ENCODE measurements around the gene CKS1B. TPM values are rescaled to one million over a fixed set of nuclear protein-coding genes. Genes with fewer than 3 reads are reported as not detected.

CKS1B gene
- total and polyA plus RNA-seq, 9 of the 15 experiments (the other 6 are each of a cell fraction or from before 2014, with no cell fraction given), result 215 to 1,103 (median 460) TPM

DNA sequence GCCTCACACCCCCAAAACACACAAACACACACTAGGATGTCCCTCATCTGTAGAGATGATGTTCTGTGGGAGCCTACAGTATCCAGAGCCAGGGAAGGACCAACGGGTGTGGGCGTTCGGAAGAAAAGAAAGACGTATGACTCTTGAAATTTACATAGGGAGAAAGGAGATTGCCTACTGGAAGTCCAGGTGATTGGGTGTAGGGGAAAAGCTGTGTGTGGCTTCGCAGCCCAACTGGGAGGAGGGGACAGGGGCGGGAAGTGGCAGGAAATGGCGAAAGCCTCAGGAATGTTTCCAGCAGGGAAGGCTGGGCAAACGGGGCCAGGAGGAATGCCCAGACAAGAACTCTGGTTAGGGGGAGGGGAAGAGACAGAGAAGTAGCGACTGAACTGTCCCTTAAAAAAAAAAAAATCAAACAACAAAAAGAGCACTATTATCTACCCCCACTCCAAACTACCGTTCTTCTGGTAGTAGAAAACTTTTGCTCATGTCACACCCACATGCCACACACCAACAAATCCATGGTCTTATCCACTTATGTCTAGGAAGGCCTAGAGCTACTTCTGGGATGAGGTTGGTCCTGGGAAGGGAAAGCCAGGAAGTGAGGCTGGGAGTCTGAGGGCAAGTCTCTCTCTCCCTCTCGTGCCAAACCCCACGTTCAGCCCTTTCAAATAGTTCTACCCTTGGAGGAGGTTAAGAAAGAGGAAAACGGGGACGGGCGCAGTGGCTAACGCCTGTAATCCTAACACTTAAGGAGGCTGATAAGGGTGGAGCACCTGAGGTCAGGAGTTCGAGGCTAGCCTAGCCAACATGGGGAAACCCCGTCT lies 1.8 kb upstream of the CKS1B start:
- H3K27ac ChIP-seq (ENCODE audit: extremely low read depth, low read depth, low read length), result peak overlapping the region; percentile 99
- in situ Hi-C loops (cut with MboI), result no loop called here
- FAIRE-seq (peak; percentile 59), DNase-seq (ENCODE audit: extremely low read depth in 1 of 4, low spot score in 3 of 4) (peak in 1 of 4 experiments; percentile 55), ATAC-seq (no peak)
- peaks cover 47 to 53% of the 10 kb centered on the region in 2 experiments for H3K4me1 ChIP-seq (replicated peaks in 1 of 2; ENCODE audit: control insufficient read depth in 2 of 2, insufficient read depth in 2 of 2, low read length in 2 of 2)
- H3K4me2 ChIP-seq (ENCODE audit: insufficient read depth, low read length), result peak overlapping the region; percentile 96
- H3K9me3 ChIP-seq (replicated peaks; ENCODE audit: control insufficient read depth, insufficient read depth, low read depth, low read length), result no peaks in the 10 kb centered on the region
- peak overlapping the region; percentile 82 to 97; a peak in 3 of 4 replicates for H3K9ac ChIP-seq (ENCODE audit: insufficient read depth in 1 of 2, low read depth in 2 of 2, low read length in 2 of 2)
- H3K36me3 ChIP-seq (ENCODE audit: control insufficient read depth, insufficient read depth, low read length), result peaks cover 37% of the 10 kb centered on the region
- POLR2A ChIA-PET, result interaction anchor here (0.6 to 8.3 kb wide), 8 partner anchors 10 to 72 kb away, joined by 4 to 80 read pairs (median 14); partner anchors contain the start of genes FLAD1, LENEP, PBXIP1 and PYGO2
- CTCF ChIA-PET (ENCODE audit: low intra/inter-chr PET ratio), result no interaction called here
- intact Hi-C loops (cut with micrococcal nuclease), result loop anchor here (5.0 kb wide), 1 partner anchor 90 kb away; the partner anchor contains the start of gene EFNA4
- WGBS (ENCODE audit: insufficient coverage, low coverage, missing lambda C conversion rate), result 6% methylated on average over 17 of the region's 18 CpGs
- H3K79me2 ChIP-seq (ENCODE audit: control insufficient read depth, insufficient read depth, low read length), result peaks cover 72% of the 10 kb centered on the region
- no peaks in the 10 kb centered on the region; a peak in 1 of 5 replicates for H3K27me3 ChIP-seq (ENCODE audit: control insufficient read depth in 2 of 2, insufficient read depth in 2 of 2, low read length in 2 of 2)
- BruUV-seq (replicated peaks), result TSS peak; percentile 42
- H4K20me1 ChIP-seq (replicated peaks; ENCODE audit: control insufficient read depth, insufficient read depth, low read length), result no peaks in the 10 kb centered on the region
- peak overlapping the region; percentile 22; the same call in 1 of the 2 replicates for H2AFZ ChIP-seq (ENCODE audit: low read depth, low read length)
- peak overlapping the region; percentile 66 for H3K4me3 ChIP-seq
- H3K9me1 ChIP-seq (ENCODE audit: control insufficient read depth, insufficient read depth, low read length), result no peaks in the 10 kb centered on the region
- TF ChIP-seq PCBP2 (IDR thresholded peaks at IDR 0.05; ENCODE audit: low read depth, low read length, poor library complexity, severe bottlenecking) (no peak), SMARCC2 (IDR thresholded peaks at IDR 0.05; ENCODE audit: low read depth) (0 out of 2 replicates have a peak, but pooled peaks have one; percentile 21), ZNF384 (IDR thresholded peaks at IDR 0.05; ENCODE audit: low read depth, low read length) (0 out of 2 replicates have a peak, but pooled peaks have one; percentile 8), IRF2 (CRISPR knock-in tag; IDR thresholded peaks at IDR 0.05) (no peak), SMAD1 (IDR thresholded peaks at IDR 0.05; ENCODE audit: low read depth, low read length, partially characterized antibody) (no peak), HNRNPUL1 (IDR thresholded peaks at IDR 0.05; ENCODE audit: low read length) (no peak), HLTF (IDR thresholded peaks at IDR 0.05) (no peak), KAT2B (IDR thresholded peaks at IDR 0.05; ENCODE audit: low read depth, low read length) (no peak), SRSF3 (IDR thresholded peaks at IDR 0.05; ENCODE audit: insufficient read depth, low read length) (no peak), KAT7 (CRISPR knock-in tag; IDR thresholded peaks at IDR 0.05; ENCODE audit: borderline replicate concordance) (no peak; the same call in 1 of the 2 replicates), SMARCA4 (IDR thresholded peaks at IDR 0.05) (no peak)
- TF ChIP-seq, protein P1, sequence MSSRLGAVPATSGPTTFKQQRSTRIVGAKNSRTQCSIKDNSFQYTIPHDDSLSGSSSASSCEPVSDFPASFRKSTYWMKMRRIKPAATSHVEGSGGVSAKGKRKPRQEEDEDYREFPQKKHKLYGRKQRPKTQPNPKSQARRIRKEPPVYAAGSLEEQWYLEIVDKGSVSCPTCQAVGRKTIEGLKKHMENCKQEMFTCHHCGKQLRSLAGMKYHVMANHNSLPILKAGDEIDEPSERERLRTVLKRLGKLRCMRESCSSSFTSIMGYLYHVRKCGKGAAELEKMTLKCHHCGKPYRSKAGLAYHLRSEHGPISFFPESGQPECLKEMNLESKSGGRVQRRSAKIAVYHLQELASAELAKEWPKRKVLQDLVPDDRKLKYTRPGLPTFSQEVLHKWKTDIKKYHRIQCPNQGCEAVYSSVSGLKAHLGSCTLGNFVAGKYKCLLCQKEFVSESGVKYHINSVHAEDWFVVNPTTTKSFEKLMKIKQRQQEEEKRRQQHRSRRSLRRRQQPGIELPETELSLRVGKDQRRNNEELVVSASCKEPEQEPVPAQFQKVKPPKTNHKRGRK (tag; IDR thresholded peaks at IDR 0.05), result no peak
- TF ChIP-seq, protein P2, sequence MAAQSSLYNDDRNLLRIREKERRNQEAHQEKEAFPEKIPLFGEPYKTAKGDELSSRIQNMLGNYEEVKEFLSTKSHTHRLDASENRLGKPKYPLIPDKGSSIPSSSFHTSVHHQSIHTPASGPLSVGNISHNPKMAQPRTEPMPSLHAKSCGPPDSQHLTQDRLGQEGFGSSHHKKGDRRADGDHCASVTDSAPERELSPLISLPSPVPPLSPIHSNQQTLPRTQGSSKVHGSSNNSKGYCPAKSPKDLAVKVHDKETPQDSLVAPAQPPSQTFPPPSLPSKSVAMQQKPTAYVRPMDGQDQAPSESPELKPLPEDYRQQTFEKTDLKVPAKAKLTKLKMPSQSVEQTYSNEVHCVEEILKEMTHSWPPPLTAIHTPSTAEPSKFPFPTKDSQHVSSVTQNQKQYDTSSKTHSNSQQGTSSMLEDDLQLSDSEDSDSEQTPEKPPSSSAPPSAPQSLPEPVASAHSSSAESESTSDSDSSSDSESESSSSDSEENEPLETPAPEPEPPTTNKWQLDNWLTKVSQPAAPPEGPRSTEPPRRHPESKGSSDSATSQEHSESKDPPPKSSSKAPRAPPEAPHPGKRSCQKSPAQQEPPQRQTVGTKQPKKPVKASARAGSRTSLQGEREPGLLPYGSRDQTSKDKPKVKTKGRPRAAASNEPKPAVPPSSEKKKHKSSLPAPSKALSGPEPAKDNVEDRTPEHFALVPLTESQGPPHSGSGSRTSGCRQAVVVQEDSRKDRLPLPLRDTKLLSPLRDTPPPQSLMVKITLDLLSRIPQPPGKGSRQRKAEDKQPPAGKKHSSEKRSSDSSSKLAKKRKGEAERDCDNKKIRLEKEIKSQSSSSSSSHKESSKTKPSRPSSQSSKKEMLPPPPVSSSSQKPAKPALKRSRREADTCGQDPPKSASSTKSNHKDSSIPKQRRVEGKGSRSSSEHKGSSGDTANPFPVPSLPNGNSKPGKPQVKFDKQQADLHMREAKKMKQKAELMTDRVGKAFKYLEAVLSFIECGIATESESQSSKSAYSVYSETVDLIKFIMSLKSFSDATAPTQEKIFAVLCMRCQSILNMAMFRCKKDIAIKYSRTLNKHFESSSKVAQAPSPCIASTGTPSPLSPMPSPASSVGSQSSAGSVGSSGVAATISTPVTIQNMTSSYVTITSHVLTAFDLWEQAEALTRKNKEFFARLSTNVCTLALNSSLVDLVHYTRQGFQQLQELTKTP (IDR thresholded peaks at IDR 0.05; ENCODE audit: low read depth in 1 of 2, partially characterized antibody in 2 of 2), result no peak
- TF ChIP-seq, protein P3, sequence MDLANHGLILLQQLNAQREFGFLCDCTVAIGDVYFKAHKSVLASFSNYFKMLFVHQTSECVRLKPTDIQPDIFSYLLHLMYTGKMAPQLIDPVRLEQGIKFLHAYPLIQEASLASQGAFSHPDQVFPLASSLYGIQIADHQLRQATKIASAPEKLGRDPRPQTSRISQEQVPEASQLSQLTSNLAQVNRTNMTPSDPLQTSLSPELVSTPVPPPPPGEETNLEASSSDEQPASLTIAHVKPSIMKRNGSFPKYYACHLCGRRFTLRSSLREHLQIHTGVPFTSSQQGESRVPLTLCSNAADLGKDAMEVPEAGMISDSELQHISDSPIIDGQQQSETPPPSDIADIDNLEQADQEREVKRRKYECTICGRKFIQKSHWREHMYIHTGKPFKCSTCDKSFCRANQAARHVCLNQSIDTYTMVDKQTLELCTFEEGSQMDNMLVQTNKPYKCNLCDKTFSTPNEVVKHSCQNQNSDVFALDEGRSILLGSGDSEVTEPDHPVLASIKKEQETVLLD (IDR thresholded peaks at IDR 0.05), result no peak
